Measurements from ENCODE around the gene PAX5.

The PAX5 gene

GRCh38 chr9:36899406-36899805, 134.7 kb downstream of the PAX5 start:
- H3K27me3 ChIP-seq (ENCODE audit: insufficient read depth, insufficient read length) = peaks cover 2% of the 10 kb centered on the region
- no peaks in the 10 kb centered on the region for H3K9me3 ChIP-seq (ENCODE audit: insufficient read depth, low read length)
- no peak overlapping the region for H3K4me3 ChIP-seq (ENCODE audit: insufficient read length, low read depth)
- peaks cover 13% of the 10 kb centered on the region for H3K4me1 ChIP-seq (ENCODE audit: insufficient read depth, insufficient read length)
- H3K36me3 ChIP-seq (ENCODE audit: insufficient read depth, insufficient read length, low read length) = no peaks in the 10 kb centered on the region
- TF ChIP-seq YY1 (IDR thresholded peaks at IDR 0.05; ENCODE audit: insufficient read depth, insufficient read length) (no peak), ZNF274 (IDR thresholded peaks at IDR 0.05; ENCODE audit: low read depth, low read length) (no peak), SUZ12 (IDR thresholded peaks at IDR 0.05; ENCODE audit: extremely low read depth, insufficient read depth, insufficient read length) (no peak)
- no peak for DNase-seq (ENCODE audit: low read depth, low spot score)
- no peak overlapping the region for H3K9ac ChIP-seq (ENCODE audit: insufficient read length, low read depth)

- no peak overlapping the region for H3K4me3 ChIP-seq (ENCODE audit: insufficient read length, low read depth)
- H3K9me3 ChIP-seq (ENCODE audit: insufficient read depth, low read length) = no peaks in the 10 kb centered on the region
- H3K36me3 ChIP-seq (ENCODE audit: insufficient read depth, insufficient read length, low read length) = no peaks in the 10 kb centered on the region
- peaks cover 9% of the 10 kb centered on the region for H3K4me1 ChIP-seq (ENCODE audit: insufficient read depth, insufficient read length)
- DNase-seq (ENCODE audit: low read depth, low spot score) = no peak
- TF ChIP-seq SUZ12 (IDR thresholded peaks at IDR 0.05; ENCODE audit: extremely low read depth, insufficient read depth, insufficient read length) (no peak), ZNF274 (IDR thresholded peaks at IDR 0.05; ENCODE audit: low read depth, low read length) (no peak), YY1 (IDR thresholded peaks at IDR 0.05; ENCODE audit: insufficient read depth, insufficient read length) (no peak)
- no peak overlapping the region for H3K9ac ChIP-seq (ENCODE audit: insufficient read length, low read depth)
- peaks cover 2% of the 10 kb centered on the region for H3K27me3 ChIP-seq (ENCODE audit: insufficient read depth, insufficient read length)
Measured at GRCh38 chr9:36898431-36899020, 135.5 kb downstream of the PAX5 start.

- Histone ChIP-seq H3K27me3 (ENCODE audit: insufficient read depth, insufficient read length) (peaks cover 2% of the 10 kb centered on the region), H3K4me1 (ENCODE audit: insufficient read depth, insufficient read length) (peaks cover 9% of the 10 kb centered on the region), H3K36me3 (ENCODE audit: insufficient read depth, insufficient read length, low read length) (no peaks in the 10 kb centered on the region), H3K4me3 (ENCODE audit: insufficient read length, low read depth) (no peak overlapping the region), H3K9me3 (ENCODE audit: insufficient read depth, low read length) (no peaks in the 10 kb centered on the region), H3K9ac (ENCODE audit: insufficient read length, low read depth) (no peak overlapping the region)
- TF ChIP-seq ZNF274 (IDR thresholded peaks at IDR 0.05; ENCODE audit: low read depth, low read length) (no peak), SUZ12 (IDR thresholded peaks at IDR 0.05; ENCODE audit: extremely low read depth, insufficient read depth, insufficient read length) (no peak), YY1 (IDR thresholded peaks at IDR 0.05; ENCODE audit: insufficient read depth, insufficient read length) (no peak)
- no peak for DNase-seq (ENCODE audit: low read depth, low spot score)
Measured at GRCh38 chr9:36897478-36897877, 136.6 kb downstream of the PAX5 start.

- Histone ChIP-seq H3K9ac (ENCODE audit: insufficient read length, low read depth) (no peak overlapping the region), H3K9me3 (ENCODE audit: insufficient read depth, low read length) (no peaks in the 10 kb centered on the region), H3K4me3 (ENCODE audit: insufficient read length, low read depth) (no peak overlapping the region), H3K27me3 (ENCODE audit: insufficient read depth, insufficient read length) (peaks cover 2% of the 10 kb centered on the region), H3K36me3 (ENCODE audit: insufficient read depth, insufficient read length, low read length) (no peaks in the 10 kb centered on the region), H3K4me1 (ENCODE audit: insufficient read depth, insufficient read length) (peaks cover 9% of the 10 kb centered on the region)
- TF ChIP-seq SUZ12 (IDR thresholded peaks at IDR 0.05; ENCODE audit: extremely low read depth, insufficient read depth, insufficient read length) (no peak), ZNF274 (IDR thresholded peaks at IDR 0.05; ENCODE audit: low read depth, low read length) (no peak), YY1 (IDR thresholded peaks at IDR 0.05; ENCODE audit: insufficient read depth, insufficient read length) (no peak)
- no peak for DNase-seq (ENCODE audit: low read depth, low spot score)
Measured at GRCh38 chr9:36897019-36897418, 137.0 kb downstream of the PAX5 start.

- H3K4me3 ChIP-seq (ENCODE audit: insufficient read length, low read depth) = no peak overlapping the region
- TF ChIP-seq SUZ12 (IDR thresholded peaks at IDR 0.05; ENCODE audit: extremely low read depth, insufficient read depth, insufficient read length) = no peak
- TF ChIP-seq YY1 (IDR thresholded peaks at IDR 0.05; ENCODE audit: insufficient read depth, insufficient read length) = no peak
- TF ChIP-seq ZNF274 (IDR thresholded peaks at IDR 0.05; ENCODE audit: low read depth, low read length) = no peak
- peaks cover 6% of the 10 kb centered on the region for H3K4me1 ChIP-seq (ENCODE audit: insufficient read depth, insufficient read length)
- no peaks in the 10 kb centered on the region for H3K36me3 ChIP-seq (ENCODE audit: insufficient read depth, insufficient read length, low read length)
- H3K27me3 ChIP-seq (ENCODE audit: insufficient read depth, insufficient read length) = peaks cover 2% of the 10 kb centered on the region
- H3K9ac ChIP-seq (ENCODE audit: insufficient read length, low read depth) = no peak overlapping the region
- DNase-seq (ENCODE audit: low read depth, low spot score) = no peak
- H3K9me3 ChIP-seq (ENCODE audit: insufficient read depth, low read length) = no peaks in the 10 kb centered on the region
Measured at GRCh38 chr9:36896296-36896695, 137.8 kb downstream of the PAX5 start.

GRCh38 chr9:36895744-36896260, 138.3 kb downstream of the PAX5 start:
- peaks cover 8% of the 10 kb centered on the region for H3K4me1 ChIP-seq (ENCODE audit: insufficient read depth, insufficient read length)
- H3K27me3 ChIP-seq (ENCODE audit: insufficient read depth, insufficient read length) = peaks cover 2% of the 10 kb centered on the region
- no peak for DNase-seq (ENCODE audit: low read depth, low spot score)
- no peak overlapping the region for H3K9ac ChIP-seq (ENCODE audit: insufficient read length, low read depth)
- H3K9me3 ChIP-seq (ENCODE audit: insufficient read depth, low read length) = no peaks in the 10 kb centered on the region
- no peaks in the 10 kb centered on the region for H3K36me3 ChIP-seq (ENCODE audit: insufficient read depth, insufficient read length, low read length)
- H3K4me3 ChIP-seq (ENCODE audit: insufficient read length, low read depth) = no peak overlapping the region
- no peak for TF ChIP-seq SUZ12 (IDR thresholded peaks at IDR 0.05; ENCODE audit: extremely low read depth, insufficient read depth, insufficient read length)
- TF ChIP-seq ZNF274 (IDR thresholded peaks at IDR 0.05; ENCODE audit: low read depth, low read length) = no peak
- no peak for TF ChIP-seq YY1 (IDR thresholded peaks at IDR 0.05; ENCODE audit: insufficient read depth, insufficient read length)

- Histone ChIP-seq H3K4me3 (ENCODE audit: insufficient read length, low read depth) (no peak overlapping the region), H3K27me3 (ENCODE audit: insufficient read depth, insufficient read length) (peaks cover 2% of the 10 kb centered on the region), H3K9me3 (ENCODE audit: insufficient read depth, low read length) (no peaks in the 10 kb centered on the region), H3K36me3 (ENCODE audit: insufficient read depth, insufficient read length, low read length) (no peaks in the 10 kb centered on the region), H3K9ac (ENCODE audit: insufficient read length, low read depth) (no peak overlapping the region), H3K4me1 (ENCODE audit: insufficient read depth, insufficient read length) (peaks cover 9% of the 10 kb centered on the region)
- DNase-seq (ENCODE audit: low read depth, low spot score) = no peak
- no peak for TF ChIP-seq SUZ12 (IDR thresholded peaks at IDR 0.05; ENCODE audit: extremely low read depth, insufficient read depth, insufficient read length)
- TF ChIP-seq ZNF274 (IDR thresholded peaks at IDR 0.05; ENCODE audit: low read depth, low read length) = no peak
- TF ChIP-seq YY1 (IDR thresholded peaks at IDR 0.05; ENCODE audit: insufficient read depth, insufficient read length) = no peak
Measured at GRCh38 chr9:36894695-36895310, 139.3 kb downstream of the PAX5 start.

Measured in NT2/D1 (cell line).